Choroid plexus epithelial cell (primary cell): ENCODE measurements around the gene CCDC85A.

ENCODE experiments used
- DNase-seq: peaks from one replicate; pipeline ENCODE4 v3.0.0-alpha.2; 2010; ENCODE audit warnings: low read depth
- H3K4me3 ChIP-seq: 2 replicates; pipeline ENCODE4 v1.5.1; 2011; ENCODE audit warnings: low read depth, mild to moderate bottlenecking, control low read depth, low read length, moderate library complexity
- CTCF ChIP-seq: conservative IDR thresholded peaks from 2 replicates; pipeline ENCODE4 v1.5.1; 2011; ENCODE audit warnings: low read depth, mild to moderate bottlenecking, control low read depth, inconsistent platforms, low read length, moderate library complexity

Gene CCDC85A

DNA sequence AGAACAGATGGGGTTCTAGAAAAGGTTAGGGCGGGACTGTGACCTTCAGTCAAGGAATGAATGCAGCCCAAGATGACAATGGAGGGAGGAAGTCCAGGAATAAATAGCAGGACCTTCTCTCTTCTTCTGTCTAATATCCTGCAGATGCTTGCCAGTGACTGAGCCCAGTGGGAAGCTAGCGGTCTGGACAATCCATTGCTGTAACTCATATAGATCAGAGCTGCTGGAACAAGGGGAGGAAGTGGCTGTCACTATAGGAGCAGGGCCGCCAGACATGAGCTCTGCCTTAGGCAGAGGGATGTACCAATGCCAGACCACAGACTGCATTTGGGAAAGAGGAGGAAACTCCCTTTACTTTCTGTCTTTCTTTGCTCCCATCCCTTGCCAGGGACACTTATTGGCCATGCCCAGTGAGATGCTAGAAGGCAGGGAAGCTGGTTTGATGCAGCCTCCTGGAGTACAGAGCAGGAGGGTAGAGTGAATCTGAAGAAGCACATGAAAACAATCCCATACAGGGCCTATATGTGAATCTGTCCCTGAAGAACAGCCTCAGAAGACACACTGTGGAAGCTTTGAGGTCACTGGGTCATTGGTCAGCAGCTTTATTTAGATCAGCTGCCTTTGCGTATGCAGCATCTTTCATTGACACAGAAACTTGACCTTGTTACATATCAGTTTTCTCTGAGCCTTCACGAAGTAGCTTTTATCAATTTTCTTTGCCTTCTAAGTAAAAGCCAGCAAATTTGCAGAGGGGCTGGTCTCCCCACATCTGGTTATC, 65.4 kb downstream of the CCDC85A start:
- TF ChIP-seq CTCF, result no peak

GRCh38 chr2:56250153-56250729, 66.5 kb downstream of the CCDC85A start:
- H3K4me3 ChIP-seq, result no peak overlapping the region
- no peak for DNase-seq
- no peak for TF ChIP-seq CTCF

More for the DNA sequence above, 65.4 kb downstream of the CCDC85A start:
- DNase-seq, result no peak
- H3K4me3 ChIP-seq, result no peak overlapping the region

DNA sequence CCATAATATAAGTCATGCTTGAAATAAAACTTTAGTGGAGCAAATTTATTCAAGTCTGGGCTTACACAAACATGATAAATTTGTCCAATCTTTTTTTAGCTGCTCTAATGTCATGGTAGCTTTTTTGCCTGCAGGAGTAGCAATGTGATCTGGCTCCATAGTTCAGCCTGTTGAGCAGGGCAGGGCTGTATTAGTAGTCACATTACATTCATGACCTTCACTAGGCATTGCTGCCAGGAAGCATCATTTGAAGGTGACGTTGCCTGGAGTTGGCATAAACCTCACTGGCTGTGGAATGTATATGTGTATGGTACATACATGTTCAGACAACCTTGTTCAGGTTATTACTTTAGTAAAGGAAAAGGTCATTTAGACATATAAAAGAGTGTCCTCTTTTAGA, 76.6 kb downstream of the CCDC85A start:
- no peak for DNase-seq
- no peak for TF ChIP-seq CTCF
- H3K4me3 ChIP-seq, result no peak overlapping the region

DNA sequence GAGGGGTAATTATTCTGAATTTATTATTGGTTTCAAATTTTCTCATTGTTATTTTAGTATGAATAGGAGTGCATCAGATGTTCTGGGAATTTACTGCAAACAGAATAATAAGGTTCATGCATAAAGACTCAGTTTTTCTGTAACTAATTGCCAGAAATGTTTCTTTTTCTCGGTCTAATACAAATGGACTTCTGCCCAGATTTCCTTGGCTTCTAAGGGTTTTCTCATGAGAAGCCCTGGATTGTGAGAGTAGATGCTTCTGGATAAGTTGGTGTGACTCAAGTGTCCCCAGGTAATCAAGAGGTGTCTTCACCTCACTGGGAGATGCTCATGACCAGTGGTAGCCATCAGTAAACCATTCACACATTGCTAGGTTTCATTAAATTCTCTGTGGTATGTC, 78.5 kb downstream of the CCDC85A start:
- TF ChIP-seq CTCF, result no peak
- no peak for DNase-seq
- no peak overlapping the region for H3K4me3 ChIP-seq

GRCh38 chr2:56263876-56264275, 80.1 kb downstream of the CCDC85A start:
- DNase-seq, result no peak
- H3K4me3 ChIP-seq, result no peak overlapping the region
- TF ChIP-seq CTCF, result no peak

GRCh38 chr2:56266761-56267414, 83.1 kb downstream of the CCDC85A start:
- DNase-seq, result no peak
- H3K4me3 ChIP-seq, result no peak overlapping the region
- no peak for TF ChIP-seq CTCF
